ENCODE measurements around the gene FAT4.

The FAT4 gene

GRCh38 chr4:125314676-125315575 is at the start of gene FAT4:
FAT4 (plus strand) TSS chr4:125314955; CDS start chr4:125316412, 1,457 bp downstream.
- FAIRE-seq: no peak

GRCh38 chr4:125265846-125266245 is 48.9 kb upstream of the FAT4 start:
- no peak for FAIRE-seq

- FAIRE-seq: no peak
These were observed 47.7 kb upstream of the FAT4 start for GRCh38 chr4:125266901-125267604.

GRCh38 chr4:125267630-125268029 is 47.1 kb upstream of the FAT4 start:
- no peak for FAIRE-seq

GRCh38 chr4:125268068-125268755 is 46.5 kb upstream of the FAT4 start:
- FAIRE-seq: no peak

GRCh38 chr4:125276811-125277210 is 37.9 kb upstream of the FAT4 start:
- no peak for FAIRE-seq

- no peak for FAIRE-seq
These were observed 37.0 kb upstream of the FAT4 start for GRCh38 chr4:125277790-125278189.

- no peak for FAIRE-seq
These were observed 33.8 kb upstream of the FAT4 start for GRCh38 chr4:125280892-125281403.

- FAIRE-seq: peak; percentile 96
These were observed 31.0 kb upstream of the FAT4 start for GRCh38 chr4:125283707-125284279.

GRCh38 chr4:125297116-125297515 is 17.6 kb upstream of the FAT4 start:
- FAIRE-seq: no peak

GRCh38 chr4:125303058-125303457 is 11.7 kb upstream of the FAT4 start:
- FAIRE-seq: no peak

- FAIRE-seq: no peak
These were observed 10.9 kb upstream of the FAT4 start for GRCh38 chr4:125303821-125304220.

- FAIRE-seq: no peak
These were observed 8.6 kb upstream of the FAT4 start for GRCh38 chr4:125306112-125306511.

- FAIRE-seq: no peak
These were observed 8.2 kb upstream of the FAT4 start for GRCh38 chr4:125306533-125306932.

GRCh38 chr4:125311503-125311902 is 3.3 kb upstream of the FAT4 start:
- FAIRE-seq: no peak

GRCh38 chr4:125313497-125313896 is 1.3 kb upstream of the FAT4 start:
- peak; percentile 96 for FAIRE-seq

- no peak for FAIRE-seq
These were observed 627 bp upstream of the FAT4 start for GRCh38 chr4:125313989-125314667.

- FAIRE-seq: no peak
These were observed 1.0 kb downstream of the FAT4 start for GRCh38 chr4:125315576-125316400.

GRCh38 chr4:125316401-125316790 is 1.6 kb downstream of the FAT4 start:
- FAIRE-seq: no peak

- no peak for FAIRE-seq
These were observed 2.2 kb downstream of the FAT4 start for GRCh38 chr4:125316791-125317524.

GRCh38 chr4:125317525-125317877 is 2.7 kb downstream of the FAT4 start:
- no peak for FAIRE-seq

Measured in G401.6 (cell line).